Endothelial cell (in vitro differentiated cells): ENCODE results near the gene FKBP9. TPM values are rescaled to one million over a fixed set of nuclear protein-coding genes. Genes with fewer than 3 reads are reported as not detected.
"Not testable (repeated sequence)": the region's sequence is repeated elsewhere in the genome, so short reads cannot be mapped to it uniquely, and the experiment has no call there.

Experiments
- DNase-seq: peaks from one replicate; pipeline ENCODE4 v3.0.0; 2021; ENCODE audit warnings: low spot score
- H3K27ac Mint-ChIP-seq: one replicate; pipeline ENCODE4 v1.8.0; 2021; ENCODE audit warnings: mixed read lengths, inconsistent platforms; ENCODE audit not compliant: unreplicated experiment
- H3K27me3 Mint-ChIP-seq: one replicate; pipeline ENCODE4 v1.8.0; 2021; ENCODE audit warnings: mild to moderate bottlenecking, moderate library complexity, mixed read lengths, inconsistent platforms; ENCODE audit not compliant: unreplicated experiment
- H3K36me3 Mint-ChIP-seq: one replicate; pipeline ENCODE4 v1.8.0; 2021; ENCODE audit warnings: mild to moderate bottlenecking, low read depth, mixed read lengths, inconsistent platforms; ENCODE audit not compliant: unreplicated experiment
- H3K4me1 Mint-ChIP-seq: one replicate; pipeline ENCODE4 v1.8.0; 2021; ENCODE audit warnings: mild to moderate bottlenecking, mixed read lengths, inconsistent platforms; ENCODE audit not compliant: unreplicated experiment
- H3K4me3 Mint-ChIP-seq: one replicate; pipeline ENCODE4 v1.8.0; 2021; ENCODE audit warnings: mild to moderate bottlenecking, mixed read lengths, inconsistent platforms; ENCODE audit not compliant: unreplicated experiment
- H3K9me3 Mint-ChIP-seq: one replicate; pipeline ENCODE4 v1.8.0; 2021; ENCODE audit warnings: mixed read lengths, inconsistent platforms; ENCODE audit not compliant: unreplicated experiment
- CTCF ChIP-seq: fragments of 200-600 bp; sonication (generic); IDR thresholded peaks from one replicate; pipeline ENCODE4 v1.5.0; 2021; ENCODE audit warnings: antibody characterized with exemption; ENCODE audit not compliant: unreplicated experiment
- total RNA-seq: library from RNA; stranded (reverse); fragmentation: NEBNext Ultra II Directional; extraction: Animal tissue kit (Norgen Biotek cat#: 25700); gene quantifications from one replicate; pipeline ENCODE4 v1.2.1, GENCODE V29; 2021; ENCODE audit not compliant: unreplicated experiment

The FKBP9 gene
- total RNA-seq, 1 donor from 2014 or later, result 218 TPM

DNA sequence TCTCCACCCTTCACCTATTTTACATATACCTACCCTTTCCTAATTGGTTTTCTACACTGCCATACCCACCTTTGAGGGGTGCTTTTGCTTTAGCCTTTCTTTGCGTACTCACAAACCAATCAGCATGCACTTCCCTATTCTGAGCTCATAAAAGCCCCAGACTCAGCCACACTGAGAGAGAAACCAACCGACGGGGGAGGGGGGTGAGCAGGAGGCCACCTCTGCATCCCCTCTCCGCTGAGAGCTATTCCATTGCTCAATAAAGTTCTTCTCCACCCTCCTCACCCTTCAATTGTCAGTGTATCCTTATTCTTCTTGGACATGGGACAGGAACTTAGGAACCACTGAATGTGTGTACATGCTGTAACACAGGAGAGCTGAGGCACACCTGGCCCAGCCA is 9.0 kb upstream of the FKBP9 start:
- no peak for TF ChIP-seq CTCF
- no peak overlapping the region for H3K27ac Mint-ChIP-seq
- no peak for DNase-seq
- peaks cover 5% of the 10 kb centered on the region for H3K27me3 Mint-ChIP-seq
- H3K4me3 Mint-ChIP-seq, result no peak overlapping the region
- peaks cover 26% of the 10 kb centered on the region for H3K36me3 Mint-ChIP-seq
- no peaks in the 10 kb centered on the region for H3K4me1 Mint-ChIP-seq
- peaks cover 19% of the 10 kb centered on the region for H3K9me3 Mint-ChIP-seq

GRCh38 chr7:32952876-32953275 is 4.4 kb upstream of the FKBP9 start:
- Mint-ChIP-seq H3K36me3 (peaks cover 10% of the 10 kb centered on the region), H3K27me3 (peaks cover 3% of the 10 kb centered on the region), H3K4me3 (no peak overlapping the region), H3K4me1 (peaks cover under 1% of the 10 kb centered on the region), H3K9me3 (peaks cover 4% of the 10 kb centered on the region), H3K27ac (no peak overlapping the region)
- TF ChIP-seq CTCF, result no peak
- no peak for DNase-seq

DNA sequence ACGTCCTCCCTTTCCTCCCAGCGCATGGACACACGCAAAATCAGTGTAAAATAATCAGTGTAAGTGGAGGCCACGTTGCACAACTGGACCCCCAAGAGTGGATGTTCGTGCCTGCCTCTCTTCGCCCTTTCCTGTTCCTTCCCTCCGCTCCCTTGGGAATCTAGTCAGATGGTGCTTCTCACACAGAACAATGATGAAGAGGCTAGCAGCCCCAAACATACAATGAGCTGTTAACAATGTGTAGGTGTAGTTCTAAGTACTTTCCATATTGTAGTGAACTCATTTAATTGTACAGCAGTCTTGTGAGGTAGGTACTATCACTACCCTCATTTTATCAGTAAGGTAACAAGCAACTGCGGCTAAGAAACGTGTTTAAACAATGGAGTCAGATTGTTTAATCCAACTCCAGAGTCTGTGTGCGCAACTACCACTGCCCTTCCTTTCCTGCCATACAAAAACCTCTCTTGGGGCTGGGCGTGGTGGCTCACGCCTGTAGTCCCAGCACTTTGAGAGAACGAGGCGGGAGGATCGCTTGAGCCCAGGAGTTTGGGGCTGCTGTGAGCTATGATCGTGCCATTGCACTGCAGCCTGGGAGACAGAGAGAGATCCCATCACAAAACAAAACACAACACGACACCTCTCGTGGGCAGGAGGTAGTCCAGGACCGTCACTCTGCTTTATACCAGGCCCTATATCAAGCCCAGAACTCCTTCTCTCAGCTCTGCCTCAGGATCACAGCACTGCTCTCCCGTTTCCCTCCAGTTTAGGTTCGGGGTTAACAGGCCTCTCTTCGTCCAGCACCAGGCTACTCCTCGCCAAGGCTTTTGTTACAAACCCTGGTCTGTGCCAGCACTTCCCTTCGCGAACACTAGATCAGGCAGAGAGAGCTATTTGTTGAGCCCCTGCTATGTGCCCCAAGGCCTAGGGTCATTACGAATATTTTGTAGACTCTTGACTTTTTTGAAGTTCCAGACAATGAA is 1.1 kb downstream of the FKBP9 start:
- Mint-ChIP-seq H3K36me3 (peaks cover 11% of the 10 kb centered on the region), H3K4me3 (peak overlapping the region; percentile 94), H3K27ac (peak overlapping the region; percentile 94), H3K9me3 (no peaks in the 10 kb centered on the region), H3K4me1 (peaks cover 16% of the 10 kb centered on the region), H3K27me3 (peaks cover 1% of the 10 kb centered on the region)
- TF ChIP-seq CTCF, result no peak
- peak; percentile 14 for DNase-seq

DNA sequence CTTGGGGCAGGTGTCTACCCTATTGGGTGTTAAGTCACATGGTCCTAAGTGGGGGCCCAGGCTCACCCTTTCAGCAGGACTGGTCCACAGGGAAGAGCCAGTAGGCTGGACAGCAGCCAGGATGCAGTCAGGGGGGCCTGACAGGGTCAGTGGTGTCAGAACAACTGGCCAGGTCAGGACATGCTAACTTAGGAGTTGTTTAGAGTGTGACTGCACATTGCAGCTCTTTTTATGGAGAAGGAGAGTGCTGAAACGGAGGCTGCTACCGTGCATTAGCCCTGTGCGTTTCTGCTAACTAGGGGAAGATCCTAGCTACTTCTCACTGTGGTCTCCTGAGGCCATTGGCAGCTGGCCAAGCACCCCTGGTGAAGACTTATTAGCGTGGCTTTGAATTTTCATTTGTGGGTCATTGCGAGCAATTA is 6.7 kb downstream of the FKBP9 start:
- H3K9me3 Mint-ChIP-seq, DNase-seq, H3K27me3 Mint-ChIP-seq, H3K27ac Mint-ChIP-seq, H3K4me3 Mint-ChIP-seq: not testable (repeated sequence)
- Mint-ChIP-seq H3K36me3 (peaks cover 11% of the 10 kb centered on the region), H3K4me1 (peaks cover 10% of the 10 kb centered on the region)

DNA sequence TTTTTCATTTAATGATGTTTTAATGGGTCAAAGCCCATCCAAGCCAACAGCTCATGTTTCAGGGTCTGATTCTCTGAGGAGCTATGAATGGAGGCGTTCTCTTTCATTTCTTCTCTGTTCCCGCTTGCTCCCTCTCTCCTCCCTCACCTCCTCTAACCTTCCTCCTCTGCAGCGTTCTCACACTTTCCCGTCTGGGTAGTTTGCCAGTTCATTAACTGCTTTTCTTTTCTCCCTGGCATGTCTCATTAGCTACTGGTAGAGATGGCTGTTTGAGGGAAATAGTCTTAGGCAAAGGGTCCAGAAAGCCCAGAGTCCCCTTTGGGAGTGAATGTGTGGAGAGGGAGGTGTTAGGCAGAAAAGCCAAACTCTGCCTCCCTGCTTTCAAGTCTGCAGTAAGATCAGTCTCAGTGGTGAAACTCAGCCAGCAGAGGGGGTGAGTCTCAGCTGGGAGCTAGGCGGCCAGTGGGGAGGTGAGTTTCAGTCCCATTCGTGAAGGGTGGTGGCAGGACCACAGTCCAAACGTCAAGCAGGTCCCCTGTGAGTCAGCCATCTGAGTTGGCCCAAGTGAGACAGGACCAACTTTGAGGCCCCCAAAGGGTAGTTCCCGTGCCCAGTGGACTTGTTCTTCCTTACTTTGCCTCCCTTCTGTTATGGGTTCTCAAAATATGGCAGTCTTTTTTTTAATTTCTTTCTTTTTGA is 7.4 kb downstream of the FKBP9 start:
- not testable (repeated sequence) for H3K4me1 Mint-ChIP-seq, H3K27me3 Mint-ChIP-seq, H3K27ac Mint-ChIP-seq, DNase-seq, H3K4me3 Mint-ChIP-seq, H3K9me3 Mint-ChIP-seq
- H3K36me3 Mint-ChIP-seq, result peaks cover 11% of the 10 kb centered on the region

DNA sequence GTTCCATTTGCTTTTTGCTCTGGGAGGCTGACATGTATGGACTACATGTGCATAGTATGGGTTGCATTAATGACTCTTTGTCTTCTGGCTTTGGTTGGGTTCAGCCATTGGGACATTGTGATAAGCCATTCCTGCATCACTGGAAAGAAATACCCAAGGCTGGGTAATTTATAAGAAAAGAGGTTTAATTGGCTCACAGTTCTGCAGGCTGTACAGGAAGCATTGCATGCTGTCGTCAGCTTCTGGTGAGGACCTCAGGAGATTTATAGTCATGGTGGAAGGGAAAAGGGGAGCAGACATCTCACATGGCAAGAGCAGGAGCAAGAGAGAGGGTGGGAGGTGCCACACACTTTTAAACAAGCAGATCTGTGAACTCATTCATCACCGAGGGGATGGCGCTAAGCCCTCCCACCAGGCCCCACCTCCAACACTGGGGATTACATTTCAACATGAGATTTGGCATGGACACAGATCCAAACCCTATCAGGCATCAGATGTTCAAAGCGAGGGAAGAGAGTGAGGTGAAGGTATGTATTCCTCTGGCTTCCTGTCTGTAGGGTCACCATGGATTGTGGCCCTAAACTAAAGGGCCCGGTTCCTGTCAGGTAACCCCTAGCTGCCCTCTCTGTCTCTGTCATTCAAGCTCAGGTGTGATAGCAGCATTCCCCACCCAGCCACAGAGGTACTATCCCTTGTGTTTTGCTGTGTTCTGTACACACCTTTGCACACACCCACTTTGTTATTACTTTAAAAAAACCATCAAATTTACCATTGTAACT is 9.4 kb downstream of the FKBP9 start:
- H3K36me3 Mint-ChIP-seq, H3K27ac Mint-ChIP-seq, H3K4me1 Mint-ChIP-seq, H3K9me3 Mint-ChIP-seq, H3K27me3 Mint-ChIP-seq, DNase-seq, H3K4me3 Mint-ChIP-seq: not testable (repeated sequence)

- not testable (repeated sequence) for DNase-seq, H3K27me3 Mint-ChIP-seq, H3K9me3 Mint-ChIP-seq, H3K4me3 Mint-ChIP-seq, H3K36me3 Mint-ChIP-seq, H3K27ac Mint-ChIP-seq, H3K4me1 Mint-ChIP-seq
Observed at GRCh38 chr7:32967268-32967582, 10.0 kb downstream of the FKBP9 start.

DNA sequence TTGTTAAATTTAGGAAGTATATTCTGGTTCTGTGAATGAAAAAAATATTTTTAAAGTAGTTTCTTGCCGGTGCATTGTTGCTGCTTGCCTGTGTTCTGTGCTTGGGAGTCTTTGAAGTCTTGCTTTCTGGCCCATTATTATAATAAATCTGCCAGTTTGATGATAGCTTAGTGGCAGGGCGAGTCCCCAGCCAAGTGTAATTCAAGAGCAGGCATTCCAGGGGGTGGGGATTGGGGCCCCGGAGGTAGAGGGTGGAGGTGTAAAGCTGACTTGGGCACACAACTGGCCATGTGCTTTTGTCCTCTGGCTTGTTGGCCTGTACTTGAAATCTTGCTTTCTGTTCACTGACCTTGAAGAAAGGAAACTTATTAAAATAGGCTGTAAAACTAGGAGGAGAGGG is 14.7 kb downstream of the FKBP9 start:
- peaks cover 19% of the 10 kb centered on the region for H3K36me3 Mint-ChIP-seq
- not testable (repeated sequence) for DNase-seq, H3K27me3 Mint-ChIP-seq, H3K4me1 Mint-ChIP-seq, H3K4me3 Mint-ChIP-seq, H3K9me3 Mint-ChIP-seq, H3K27ac Mint-ChIP-seq
